GM21717 (cell line): ENCODE data around the gene IL1RN.

Experiments used
- ATAC-seq: cut with Tn5 transposase; IDR thresholded peaks from one replicate; pipeline ENCODE4 v1.9.1; 2021; ENCODE audit warnings: mild to moderate bottlenecking, moderate library complexity; ENCODE audit not compliant: unreplicated experiment

IL1RN gene

DNA sequence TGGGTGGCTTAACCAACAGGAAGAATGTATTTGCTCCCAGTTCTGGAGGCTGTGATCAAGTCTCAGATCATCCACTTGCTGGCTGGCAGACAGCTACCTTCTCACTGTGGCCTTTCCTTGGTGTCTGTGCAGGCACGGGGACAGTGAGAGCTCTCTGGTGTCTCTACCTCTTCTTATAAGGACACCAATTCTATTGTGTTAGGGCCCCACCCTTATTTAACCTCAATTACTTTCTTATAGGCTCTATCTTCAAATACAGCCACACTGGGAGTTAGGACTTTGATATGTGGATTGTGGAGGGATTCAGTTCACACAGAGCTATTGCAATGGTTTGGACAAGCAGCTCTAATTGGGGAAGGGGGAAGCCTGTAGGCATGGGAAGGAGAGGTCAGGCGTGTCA lies 25.3 kb upstream of the IL1RN start:
- ATAC-seq, result no peak

DNA sequence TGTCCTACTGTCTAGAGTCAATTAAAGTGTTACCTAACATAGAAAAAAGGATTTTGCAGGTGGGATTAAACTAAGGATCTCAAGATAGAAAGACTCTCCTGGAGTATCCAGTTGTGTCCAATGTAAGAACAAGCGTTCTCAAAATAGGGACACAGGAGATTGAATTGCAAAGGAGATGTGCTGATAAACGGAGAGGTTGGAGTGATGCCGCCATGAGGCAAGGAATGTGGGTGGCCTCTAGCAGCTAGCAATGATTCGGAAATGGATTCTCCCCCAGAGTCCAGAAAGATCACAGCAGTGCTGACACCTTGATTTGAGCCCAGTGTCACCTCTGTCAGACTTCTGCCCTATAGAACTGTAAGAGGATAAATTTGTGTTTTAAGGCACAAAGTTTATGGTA lies 24.1 kb upstream of the IL1RN start:
- no peak for ATAC-seq

DNA sequence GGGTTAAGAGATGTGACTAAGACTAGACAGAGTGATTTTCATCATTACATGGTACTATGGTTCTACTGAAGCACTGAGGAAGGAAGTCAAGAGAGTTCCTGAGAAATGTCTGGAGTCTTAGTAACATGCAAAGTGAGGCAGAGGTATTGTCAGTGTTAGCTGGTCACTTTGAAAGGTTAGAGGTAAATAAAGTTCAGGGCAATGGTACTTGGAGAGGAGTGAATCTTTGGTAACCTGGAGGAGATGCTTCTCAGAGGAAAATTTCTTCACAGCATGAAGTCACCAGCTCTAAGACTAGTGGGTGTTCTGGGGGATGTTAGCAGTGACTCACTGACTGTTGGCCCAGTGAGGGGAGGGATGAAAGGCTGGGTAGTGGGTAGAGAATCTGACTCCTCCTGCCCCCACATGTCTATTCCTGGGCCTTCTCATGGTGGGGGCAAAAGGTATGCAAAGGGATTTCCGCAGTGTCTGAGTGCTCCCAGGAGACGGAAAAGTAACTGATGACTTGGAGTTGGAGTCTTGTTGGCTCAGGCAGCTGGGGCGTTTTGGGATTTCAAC lies 23.3 kb upstream of the IL1RN start:
- ATAC-seq, result no peak

DNA sequence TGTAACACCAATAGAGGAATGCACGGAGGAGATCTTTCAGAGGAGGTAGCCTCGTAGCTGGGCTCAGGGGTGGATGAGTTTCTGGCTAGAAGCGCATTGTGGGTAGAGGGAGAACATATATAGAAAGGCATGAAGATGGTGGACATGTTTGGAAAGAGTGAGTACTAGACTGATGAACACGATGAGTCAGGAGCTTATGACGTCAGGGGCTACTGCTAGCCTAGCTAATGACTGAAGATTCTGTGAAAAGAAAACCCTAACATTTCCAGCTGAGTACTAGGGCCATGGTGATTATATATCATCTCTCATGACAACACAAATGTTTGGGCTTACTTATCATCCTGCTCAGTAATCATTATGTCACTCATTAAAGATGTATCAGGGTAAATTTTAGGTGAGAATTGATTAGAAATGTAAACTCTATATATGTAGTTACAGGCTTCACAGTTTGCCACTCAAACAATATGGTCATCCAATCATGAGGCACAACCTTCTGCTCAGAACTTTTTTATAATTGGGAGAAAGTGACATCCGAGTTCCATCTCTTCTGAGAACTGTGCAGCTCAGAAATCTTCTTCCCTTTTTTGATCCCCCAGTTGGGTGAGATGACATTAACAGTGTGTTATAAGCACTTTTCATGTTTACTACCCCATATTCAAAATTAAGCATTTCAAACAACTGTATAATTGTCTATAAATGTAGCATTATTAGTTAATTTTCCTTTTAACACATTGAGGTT lies 22.2 kb upstream of the IL1RN start:
- ATAC-seq, result no peak

DNA sequence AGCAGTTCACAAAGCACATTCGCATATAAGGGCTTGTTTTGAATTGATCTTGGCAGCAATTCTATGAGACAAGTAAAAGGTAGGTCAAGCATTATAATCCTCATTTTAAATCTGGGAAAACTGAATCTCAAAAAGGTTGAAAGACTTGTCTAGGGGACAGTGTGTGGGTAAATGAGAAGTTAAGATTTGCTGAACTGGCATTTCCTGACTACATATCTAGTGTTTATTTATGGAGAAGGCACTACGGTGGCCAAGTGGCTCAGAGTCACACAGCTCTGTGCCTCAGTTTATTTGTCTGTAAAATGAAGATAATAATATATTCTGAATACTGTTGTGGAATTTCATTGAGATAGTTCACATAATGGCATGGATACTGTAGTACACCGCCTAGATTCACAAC lies 16.3 kb upstream of the IL1RN start:
- no peak for ATAC-seq

DNA sequence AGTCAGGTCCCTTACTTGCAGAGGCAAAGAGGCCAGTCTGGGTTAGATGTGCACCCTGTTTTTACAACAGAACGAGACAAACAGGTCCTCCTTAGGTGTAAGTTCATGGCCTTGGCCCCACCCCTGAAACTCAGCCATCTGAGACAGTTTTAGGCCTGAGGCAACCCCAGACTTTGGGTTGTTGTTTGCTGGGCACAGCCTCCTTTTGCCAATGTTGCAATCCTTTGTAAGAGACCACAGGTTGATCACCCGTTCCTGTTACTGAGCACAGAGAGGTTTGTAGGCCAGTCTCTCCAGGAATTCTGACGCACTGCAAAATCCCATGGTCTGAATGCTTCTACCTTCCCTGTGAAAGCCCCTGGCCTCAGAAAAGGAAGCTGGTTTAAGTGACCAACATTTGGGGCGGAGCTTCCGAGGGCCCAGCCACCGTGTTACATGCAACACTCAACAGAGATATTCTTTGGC lies 15.5 kb upstream of the IL1RN start:
- ATAC-seq, result no peak

DNA sequence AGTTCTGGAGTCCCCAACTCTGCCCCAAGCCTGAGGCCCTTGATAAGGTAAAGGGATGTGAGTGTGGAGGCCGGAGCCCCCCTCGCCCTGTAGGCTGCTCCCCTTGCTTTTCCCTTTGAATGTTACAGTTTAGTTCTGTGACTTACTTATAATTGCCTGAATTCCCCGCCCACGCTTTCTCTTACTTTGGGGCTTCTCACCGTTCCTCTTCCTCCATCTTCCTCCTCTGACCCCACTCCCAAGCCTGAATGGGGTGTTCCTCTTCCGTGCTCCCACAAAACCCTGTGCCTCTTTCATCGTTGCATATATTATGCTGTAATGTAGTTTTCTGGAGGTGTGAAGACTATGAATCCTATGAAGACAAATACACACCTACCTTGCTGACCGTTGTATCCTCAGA lies 15.0 kb upstream of the IL1RN start:
- no peak for ATAC-seq

DNA sequence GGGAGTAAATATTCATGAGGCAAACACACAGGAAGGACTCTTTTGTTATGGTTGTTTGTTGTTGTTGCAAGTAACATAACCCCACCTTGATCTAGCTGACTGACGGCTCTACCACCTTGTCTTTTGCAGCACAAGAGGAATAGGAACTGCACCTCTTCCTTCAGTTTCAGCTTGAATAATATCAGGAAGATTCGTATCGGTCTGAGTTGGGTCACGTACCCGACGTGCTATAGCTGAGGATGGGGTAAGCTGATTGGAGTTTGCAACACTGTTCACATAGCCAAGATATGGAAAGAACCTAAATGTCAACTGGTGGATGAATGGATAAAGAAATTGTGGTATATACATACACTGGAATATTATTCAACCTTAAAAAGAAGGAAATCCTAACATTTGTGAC lies 14.5 kb upstream of the IL1RN start:
- ATAC-seq, result no peak

DNA sequence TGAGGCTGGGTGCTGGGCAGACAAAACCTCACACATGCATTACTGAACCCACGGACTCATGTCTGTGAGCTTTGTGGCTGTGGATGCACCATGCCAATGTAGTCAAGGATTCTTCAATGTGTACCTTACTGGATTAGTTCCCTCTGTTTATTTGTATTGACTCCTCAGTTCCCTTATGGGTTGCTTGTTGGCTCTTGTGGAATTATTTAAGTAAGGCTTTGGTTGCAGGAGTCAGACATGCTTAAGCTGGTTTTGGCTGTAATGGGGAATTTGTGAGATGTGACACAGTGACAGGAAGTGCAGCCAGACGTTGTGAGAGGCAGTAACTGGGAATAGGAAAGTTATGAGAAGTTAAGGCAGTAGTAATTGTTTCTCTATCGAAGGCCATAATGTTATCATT lies 13.6 kb upstream of the IL1RN start:
- ATAC-seq, result no peak

DNA sequence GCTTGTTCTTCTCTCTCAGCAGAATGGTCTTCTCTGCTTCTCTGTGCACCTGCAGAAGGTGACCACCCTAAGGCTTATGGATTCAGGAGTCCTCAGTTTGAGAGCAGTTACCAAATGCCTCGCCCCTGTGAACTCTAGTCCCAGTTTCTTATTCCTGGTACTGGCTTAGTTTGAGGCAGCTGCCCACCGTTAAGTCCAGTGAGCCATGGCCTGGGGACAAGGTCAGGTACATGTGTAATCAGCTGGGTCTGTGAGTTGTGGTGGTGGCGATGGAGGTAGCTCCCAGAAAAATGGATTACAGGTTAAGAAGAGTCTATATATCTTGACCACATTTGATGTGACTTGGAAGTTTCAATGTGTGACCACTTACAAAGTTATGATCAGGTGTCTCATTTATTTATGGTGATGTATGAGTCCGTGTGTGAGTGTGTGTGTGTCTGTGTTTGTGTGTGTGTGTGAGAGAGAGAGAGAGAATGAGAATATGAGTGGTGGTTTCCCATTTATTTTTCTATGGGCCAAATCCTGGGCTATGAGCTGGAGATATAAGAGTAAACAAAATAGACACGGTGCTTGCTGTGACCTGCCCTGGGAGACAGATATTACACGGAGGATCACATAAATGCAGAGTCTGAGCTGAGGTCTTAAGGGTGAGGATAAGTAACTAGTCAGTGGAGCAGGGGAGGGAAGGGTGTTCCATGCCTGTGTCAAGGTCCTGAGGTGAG lies 13.0 kb upstream of the IL1RN start:
- no peak for ATAC-seq

DNA sequence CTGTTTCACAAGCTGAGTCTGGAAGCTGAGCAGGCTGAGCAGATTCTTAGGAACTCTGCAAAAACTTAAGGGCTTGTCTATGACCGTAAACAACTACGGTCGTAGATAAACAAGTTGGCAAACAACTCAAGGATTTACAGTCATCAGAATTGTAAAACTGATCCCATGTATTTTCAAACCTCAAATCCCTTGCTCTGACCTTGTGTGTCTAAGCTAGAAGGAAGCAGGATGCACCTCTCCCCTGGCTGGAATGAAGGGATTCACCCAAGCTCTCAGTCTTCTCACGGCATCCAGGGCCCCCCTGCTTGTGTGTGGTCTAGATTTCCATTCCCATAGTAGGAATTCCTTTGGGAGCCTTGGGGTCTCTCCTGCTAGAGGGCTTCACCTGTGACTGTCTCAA lies 12.4 kb upstream of the IL1RN start:
- no peak for ATAC-seq

DNA sequence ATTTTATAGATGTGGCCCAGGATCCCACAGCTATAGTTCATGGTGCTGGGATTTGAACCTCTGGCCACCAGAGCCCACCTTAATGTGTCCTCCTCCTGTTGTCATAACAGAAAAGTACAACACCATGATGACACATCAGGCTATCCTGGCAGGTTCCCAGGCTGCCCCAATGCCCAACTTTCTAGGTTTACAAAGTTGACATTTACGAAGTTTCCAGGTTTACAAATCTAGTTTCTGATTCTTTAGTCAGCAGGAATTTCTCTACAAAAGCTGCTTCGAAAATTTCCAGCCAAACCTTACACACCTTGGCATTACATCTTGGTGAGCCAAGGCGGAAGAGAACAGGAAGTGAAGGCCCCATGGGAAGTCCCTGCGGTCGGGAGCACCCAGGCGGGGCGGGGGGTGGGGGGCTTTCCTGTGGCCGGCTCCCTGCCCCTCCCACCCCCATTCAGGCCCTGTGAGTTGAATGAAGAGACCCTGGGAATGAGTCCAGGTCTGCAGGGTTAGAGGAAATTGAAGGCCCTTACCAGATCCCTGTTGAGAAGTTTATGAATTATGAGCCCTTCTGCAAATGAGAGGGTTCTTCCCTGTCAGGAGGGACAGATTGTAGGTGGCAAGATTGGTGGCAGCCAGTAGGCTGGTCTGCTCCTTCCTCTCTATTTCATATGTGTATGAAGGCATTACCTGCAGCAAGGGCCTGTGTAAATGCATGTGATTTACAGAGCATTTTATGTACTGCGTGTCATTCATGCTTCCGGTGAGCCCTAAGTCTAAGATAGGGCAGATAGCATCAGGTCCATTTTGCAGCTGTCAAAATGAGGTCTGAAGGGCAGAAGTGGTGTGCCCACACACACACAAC lies 11.1 kb upstream of the IL1RN start:
- ATAC-seq, result no peak

DNA sequence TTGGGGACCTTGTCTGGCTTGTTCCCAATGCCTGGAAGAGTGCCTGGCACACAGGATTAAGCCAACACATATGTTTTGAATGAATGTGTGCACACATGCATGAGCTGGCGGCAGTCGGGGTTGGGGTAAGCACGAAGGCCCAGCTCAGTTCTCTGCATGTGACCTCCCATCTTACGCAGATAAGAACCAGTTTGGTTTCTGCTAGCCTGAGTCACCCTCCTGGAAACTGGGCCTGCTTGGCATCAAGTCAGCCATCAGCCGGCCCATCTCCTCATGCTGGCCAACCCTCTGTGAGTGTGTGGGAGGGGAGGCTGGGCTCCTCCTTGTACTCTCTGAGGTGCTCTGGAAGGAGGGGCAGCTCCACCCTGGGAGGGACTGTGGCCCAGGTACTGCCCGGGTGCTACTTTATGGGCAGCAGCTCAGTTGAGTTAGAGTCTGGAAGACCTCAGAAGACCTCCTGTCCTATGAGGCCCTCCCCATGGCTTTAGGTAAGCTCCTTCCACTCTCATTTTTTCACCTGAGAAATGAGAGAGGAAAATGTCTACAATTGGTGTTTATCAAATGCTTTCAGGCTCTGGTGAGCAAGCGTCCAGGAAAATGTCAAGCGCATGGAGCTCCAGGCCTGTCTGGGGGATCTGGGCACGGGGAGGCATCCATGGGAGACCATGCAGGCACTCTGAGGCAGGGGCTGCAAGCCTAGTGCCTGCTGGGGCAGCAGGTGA lies 9.7 kb upstream of the IL1RN start:
- no peak for ATAC-seq

DNA sequence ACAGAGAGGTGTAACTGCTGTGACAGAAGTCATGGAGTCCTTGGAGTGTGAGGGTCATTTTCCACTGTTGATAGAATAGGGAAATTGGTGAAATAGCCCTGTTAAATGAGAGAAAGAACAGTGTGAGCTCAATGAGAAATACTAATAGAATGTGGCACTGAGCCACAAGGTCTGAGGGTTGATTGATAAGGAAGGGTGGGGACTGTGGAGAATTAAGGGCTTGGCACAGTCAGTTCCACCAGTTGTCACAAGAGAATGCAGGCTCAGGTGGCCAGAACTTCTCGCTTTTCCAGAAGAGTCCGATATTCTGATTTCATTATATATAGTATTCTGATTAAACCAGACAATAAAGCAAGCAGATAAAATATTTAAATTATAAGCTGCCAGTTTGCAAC lies 9.1 kb upstream of the IL1RN start:
- ATAC-seq, result no peak

DNA sequence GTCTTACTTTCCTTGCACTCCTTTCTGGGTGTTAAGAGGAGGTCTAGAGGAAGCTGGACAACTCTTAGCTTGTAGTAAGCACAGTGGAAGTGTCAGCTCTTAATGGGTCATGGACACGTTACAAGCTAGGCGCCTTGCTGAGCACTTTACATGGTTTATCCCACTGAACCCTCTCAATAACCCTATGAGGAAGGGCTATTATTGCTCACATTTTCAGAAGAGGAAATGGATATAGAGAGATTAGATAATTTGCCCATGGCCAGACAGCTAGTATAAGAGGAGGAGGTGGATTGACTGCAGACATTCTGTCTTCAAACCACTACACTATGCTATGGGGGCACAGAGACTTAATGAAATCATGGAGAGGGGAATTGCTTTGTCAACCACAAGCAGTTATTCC lies 8.3 kb upstream of the IL1RN start:
- no peak for ATAC-seq

DNA sequence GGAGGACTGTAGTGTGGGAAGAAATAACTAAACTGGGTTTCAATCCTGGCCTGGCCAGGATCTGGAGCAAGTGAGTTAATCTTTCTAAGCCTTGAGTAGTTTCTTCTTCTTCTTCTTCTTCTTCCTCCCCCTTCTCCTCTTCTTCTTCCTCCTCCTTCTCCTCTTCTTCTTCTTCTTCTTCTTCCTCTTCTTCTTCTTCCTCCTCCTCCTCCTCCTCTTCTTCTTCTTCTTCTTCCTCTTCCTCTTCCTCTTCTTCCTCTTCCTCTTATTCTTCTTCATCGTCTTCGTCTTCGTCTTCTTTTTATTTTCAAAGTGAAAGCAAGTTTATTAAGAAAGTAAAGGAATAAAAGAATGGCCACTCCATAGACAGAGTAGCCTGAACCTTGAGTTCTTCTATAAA lies 6.5 kb upstream of the IL1RN start:
- ATAC-seq, result no peak

DNA sequence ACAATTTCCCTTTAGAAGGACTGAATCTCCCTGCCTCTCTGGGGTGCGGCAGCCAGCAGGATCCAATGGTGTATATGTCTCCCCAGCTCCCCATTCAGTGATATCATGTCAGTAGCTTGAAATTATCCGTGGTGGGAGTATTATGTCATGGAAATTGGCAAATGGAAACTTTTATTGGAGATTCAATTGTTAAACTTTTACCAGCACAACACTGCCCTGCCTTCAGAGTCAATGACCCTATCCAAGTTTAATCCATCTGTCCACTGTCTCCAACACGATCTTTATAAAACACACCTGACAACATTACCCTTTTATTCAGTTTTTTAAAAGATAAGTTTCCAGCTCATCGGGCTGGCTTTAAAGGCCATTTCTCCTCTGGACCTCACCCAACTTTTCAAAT lies 5.0 kb upstream of the IL1RN start:
- ATAC-seq, result no peak

DNA sequence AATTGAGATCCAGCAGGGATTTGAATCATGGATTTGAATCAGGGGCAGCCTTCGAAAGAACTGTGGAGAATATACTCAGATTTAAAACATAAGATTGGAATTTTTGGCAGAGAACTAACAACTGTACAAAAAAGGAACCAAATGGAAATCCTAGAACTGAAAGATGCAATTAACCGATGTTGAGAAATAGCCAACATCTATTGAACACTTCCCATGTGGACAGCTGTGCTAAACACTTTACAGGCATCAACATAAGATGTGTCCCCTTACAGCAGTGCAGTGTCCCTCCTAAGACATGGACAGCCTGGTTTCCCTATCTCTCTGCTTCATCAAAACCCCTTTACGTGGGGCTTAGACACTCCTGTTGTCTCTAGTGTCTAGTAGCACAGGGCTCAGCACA lies 3.7 kb upstream of the IL1RN start:
- ATAC-seq, result no peak

DNA sequence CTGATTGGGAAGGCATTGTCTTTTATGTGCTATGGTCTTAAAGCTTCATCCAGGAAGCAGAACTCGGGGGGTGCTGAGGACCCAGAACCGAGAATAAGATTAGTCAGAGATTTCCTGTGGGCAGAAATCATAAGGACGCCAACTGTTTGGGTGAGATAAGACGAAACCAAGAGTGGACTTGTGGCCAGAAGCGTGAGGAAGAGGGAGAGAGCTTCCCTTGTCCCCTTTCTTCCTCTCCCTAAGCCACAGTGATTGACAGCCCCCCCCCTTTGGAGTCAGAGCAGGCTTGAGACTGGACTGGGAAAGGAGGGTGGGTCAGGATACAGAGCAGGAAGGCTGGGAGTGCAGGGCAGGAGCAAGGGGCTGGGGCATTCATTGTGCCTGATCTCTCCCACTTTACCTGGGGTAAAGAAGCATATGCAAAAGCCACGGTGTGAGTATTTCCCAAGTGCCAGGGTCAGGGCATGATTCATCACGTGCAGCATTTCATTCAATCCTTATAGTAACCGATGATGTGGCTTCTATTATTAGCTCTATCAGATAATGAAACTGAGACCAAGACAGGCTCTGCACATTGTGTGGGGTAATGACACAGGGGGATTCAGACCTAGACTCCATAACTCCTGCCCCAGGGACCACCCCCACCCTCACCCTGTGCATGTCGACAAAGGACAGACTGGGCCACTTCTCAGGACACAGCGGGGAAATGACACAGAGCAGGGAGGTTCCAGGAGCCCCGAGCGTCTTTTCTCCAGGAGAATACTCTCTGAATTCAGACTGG lies 3.0 kb upstream of the IL1RN start:
- peak; percentile 48 for ATAC-seq
